Thoracic aorta (tissue), 2 donors: ENCODE data around the gene SH2B3. TPM values are rescaled to one million over a fixed set of nuclear protein-coding genes. Genes with fewer than 3 reads are reported as not detected.
"Not testable (repeated sequence)": the region's sequence is repeated elsewhere in the genome, so short reads cannot be mapped to it uniquely, and the experiment has no call there.

ENCODE experiments used
- ATAC-seq: fragments of 150-250 bp; one replicate; pipeline ENCODE4 v1.8.0; 2017; ENCODE audit warnings: low read depth; ENCODE audit not compliant: insufficient number of reproducible peaks, low FRiP score
- DNase-seq: peaks from one replicate; pipeline ENCODE4 v3.0.0-alpha.2; 2020; ENCODE audit warnings: low spot score
- H3K27ac ChIP-seq, 2 donors: fragments of 200-600 bp; sonication (generic); 1 replicate in 1 of 2; 2 replicates in 1 of 2; pipeline ENCODE4 v1.5.1; 2016; ENCODE audit warnings: mild to moderate bottlenecking in 2 of 2, moderate library complexity in 2 of 2
- H3K27me3 ChIP-seq: fragments of 200-600 bp; sonication (generic); replicated peaks from 2 replicates; pipeline ENCODE4 v1.6.0; 2016; ENCODE audit warnings: mild to moderate bottlenecking; ENCODE audit not compliant: insufficient read depth
- H3K36me3 ChIP-seq: fragments of 200-600 bp; sonication (generic); one replicate; pipeline ENCODE4 v1.5.1; 2016
- H3K4me1 ChIP-seq, 2 donors: fragments of 200-600 bp; sonication (generic); 1 replicate in 1 of 2; 2 replicates in 1 of 2; pipeline versions ENCODE4 v1.5.1 to v1.6.0; 2016; ENCODE audit warnings: low read depth in 2 of 2, mild to moderate bottlenecking in 1 of 2; ENCODE audit not compliant: control insufficient read depth in 1 of 2
- H3K4me3 ChIP-seq: fragments of 200-600 bp; sonication (generic); 2 replicates; pipeline ENCODE4 v1.5.1; 2016; ENCODE audit warnings: mild to moderate bottlenecking
- H3K9me3 ChIP-seq: fragments of 200-600 bp; sonication (generic); 2 replicates; pipeline ENCODE4 v1.5.1; 2016
- CTCF ChIP-seq: fragments of 200-600 bp; sonication (generic); IDR thresholded peaks from one replicate; pipeline ENCODE4 v1.5.1; 2019; ENCODE audit warnings: antibody characterized with exemption
- total RNA-seq, 2 donors: library from RNA; depleted of rRNA; stranded (reverse); fragments of >200 nt; gene quantifications; one replicate each; pipeline versions ENCODE4 v1.1.0 to v1.2.3, GENCODE V29; 2016

The SH2B3 gene
- total RNA-seq, 2 donors from 2014 or later, result 48.6 to 117 TPM

GRCh38 chr12:111367661-111368221 is 38.0 kb upstream of the SH2B3 start:
- no peak for ATAC-seq
- Histone ChIP-seq H3K27me3 (no peaks in the 10 kb centered on the region), H3K27ac (no peak overlapping the region), H3K9me3 (no peaks in the 10 kb centered on the region), H3K36me3 (peaks cover 10% of the 10 kb centered on the region), H3K4me3 (peak overlapping the region; percentile 96), H3K4me1 (peaks cover 11 to 32% of the 10 kb centered on the region in 2 donors)
- no peak for DNase-seq
- no peak for TF ChIP-seq CTCF

- ATAC-seq, result no peak
- Histone ChIP-seq H3K36me3 (peaks cover 7% of the 10 kb centered on the region), H3K4me1 (peaks cover 11 to 32% of the 10 kb centered on the region in 2 donors), H3K27ac (peak overlapping the region; percentile 29 to 51), H3K9me3 (no peaks in the 10 kb centered on the region), H3K27me3 (no peaks in the 10 kb centered on the region), H3K4me3 (peak overlapping the region; percentile 96)
- no peak for DNase-seq
- TF ChIP-seq CTCF, result no peak
These were observed 37.4 kb upstream of the SH2B3 start for GRCh38 chr12:111368291-111368787.

GRCh38 chr12:111368788-111369495 is 36.8 kb upstream of the SH2B3 start, which contains the start of gene PHETA1:
Gene PHETA1, minus strand, starts transcription at chr12:111369095. Its CDS starts 5,668 bp downstream, at chr12:111363427.
- no peaks in the 10 kb centered on the region for H3K27me3 ChIP-seq
- ATAC-seq (peak; percentile 79), DNase-seq (peak; percentile 79)
- peak within 1 kb of the TSS; percentile 29 to 51 for H3K27ac ChIP-seq
- H3K36me3 ChIP-seq, result peaks cover 2% of the 10 kb centered on the region
- no peaks in the 10 kb centered on the region for H3K9me3 ChIP-seq
- H3K4me3 ChIP-seq, result peak within 1 kb of the TSS; percentile 96
- TF ChIP-seq CTCF, result no peak
- peaks cover 11 to 26% of the 10 kb centered on the region in 2 donors for H3K4me1 ChIP-seq

GRCh38 chr12:111369496-111370220 is 36.1 kb upstream of the SH2B3 start:
- Histone ChIP-seq H3K36me3 (peaks cover 2% of the 10 kb centered on the region), H3K4me1 (peaks cover 11 to 23% of the 10 kb centered on the region in 2 donors), H3K27me3 (no peaks in the 10 kb centered on the region), H3K4me3 (peak overlapping the region; percentile 96), H3K27ac (peak overlapping the region in 1 of 2 donors; percentile 51), H3K9me3 (no peaks in the 10 kb centered on the region)
- DNase-seq (no peak), ATAC-seq (no peak)
- TF ChIP-seq CTCF, result no peak

- H3K36me3 ChIP-seq, DNase-seq, H3K9me3 ChIP-seq, H3K4me1 ChIP-seq, H3K27ac ChIP-seq, ATAC-seq, H3K27me3 ChIP-seq, H3K4me3 ChIP-seq: not testable (repeated sequence)
These were observed 32.5 kb upstream of the SH2B3 start for GRCh38 chr12:111373231-111373630.
